ENCODE data around the gene TTLL8. TPM values are rescaled to one million over a fixed set of nuclear protein-coding genes. Genes with fewer than 3 reads are reported as not detected.

TTLL8 gene
- total RNA-seq, 1 experiment from 2014 or later, result not detected

GRCh38 chr22:50010676-50011446, 47.2 kb downstream of the TTLL8 start:
- in situ Hi-C loops (cut with HindIII; ENCODE audit: low pct_unique_long_range_greater_than_20kb, low sequenced_read_pairs) (no loop called here), intact Hi-C loops (cut with micrococcal nuclease; ENCODE audit: unreplicated experiment) (no loop called here)
- DNase-seq (ENCODE audit: low read depth, low spot score), result no peak
- CTCF ChIA-PET, result no interaction called here
- ATAC-seq, result no peak
- BruUV-seq (replicated peaks), result no TSS peak
- POLR2A ChIA-PET, result no interaction called here
- Histone ChIP-seq H3K36me3 (ENCODE audit: control insufficient read depth, insufficient read depth, low read length) (no peaks in the 10 kb centered on the region), H3K4me3 (ENCODE audit: low read depth in 2 of 2, low read length in 2 of 2) (no peak overlapping the region), H3K9me3 (ENCODE audit: control insufficient read depth, insufficient read depth, low read depth, low read length) (no peaks in the 10 kb centered on the region), H3K27ac (ENCODE audit: low read length) (no peak overlapping the region), H3K4me1 (ENCODE audit: control insufficient read depth, insufficient read depth, low read length) (peaks cover 36% of the 10 kb centered on the region), H3K27me3 (ENCODE audit: control insufficient read depth, insufficient read depth, low read length) (no peaks in the 10 kb centered on the region)
- no peak for TF ChIP-seq POLR2AphosphoS5 (IDR thresholded peaks at IDR 0.05; ENCODE audit: low read depth, low read length)
- no peak for TF ChIP-seq CTCF (IDR thresholded peaks at IDR 0.05)
- no peak for TF ChIP-seq REST (IDR thresholded peaks at IDR 0.05; ENCODE audit: insufficient read depth in 1 of 2, low read depth in 2 of 2, low read length in 1 of 2)
- no peak for TF ChIP-seq TCF7L2 (IDR thresholded peaks at IDR 0.05; ENCODE audit: low read depth, low read length)
- no peak for TF ChIP-seq SIN3A (IDR thresholded peaks at IDR 0.05; ENCODE audit: borderline replicate concordance, insufficient read depth, low read depth, low read length)

- Histone ChIP-seq H3K36me3 (ENCODE audit: control insufficient read depth, insufficient read depth, low read length) (no peaks in the 10 kb centered on the region), H3K27ac (ENCODE audit: low read length) (no peak overlapping the region), H3K9me3 (ENCODE audit: control insufficient read depth, insufficient read depth, low read depth, low read length) (no peaks in the 10 kb centered on the region), H3K4me3 (ENCODE audit: low read depth in 2 of 2, low read length in 2 of 2) (no peak overlapping the region), H3K4me1 (ENCODE audit: control insufficient read depth, insufficient read depth, low read length) (peaks cover 37% of the 10 kb centered on the region), H3K27me3 (ENCODE audit: control insufficient read depth, insufficient read depth, low read length) (no peaks in the 10 kb centered on the region)
- no TSS peak for BruUV-seq (replicated peaks)
- ATAC-seq, result no peak
- in situ Hi-C loops (cut with HindIII; ENCODE audit: low pct_unique_long_range_greater_than_20kb, low sequenced_read_pairs) (no loop called here), intact Hi-C loops (cut with micrococcal nuclease; ENCODE audit: unreplicated experiment) (no loop called here)
- no peak for TF ChIP-seq SIN3A (IDR thresholded peaks at IDR 0.05; ENCODE audit: borderline replicate concordance, insufficient read depth, low read depth, low read length)
- TF ChIP-seq POLR2AphosphoS5 (IDR thresholded peaks at IDR 0.05; ENCODE audit: low read depth, low read length), result no peak
- no peak for TF ChIP-seq CTCF (IDR thresholded peaks at IDR 0.05)
- TF ChIP-seq TCF7L2 (IDR thresholded peaks at IDR 0.05; ENCODE audit: low read depth, low read length), result no peak
- no peak for TF ChIP-seq REST (IDR thresholded peaks at IDR 0.05; ENCODE audit: insufficient read depth in 1 of 2, low read depth in 2 of 2, low read length in 1 of 2)
- POLR2A ChIA-PET, result no interaction called here
- CTCF ChIA-PET, result no interaction called here
- DNase-seq (ENCODE audit: low read depth, low spot score), result no peak
Measured at GRCh38 chr22:50009765-50010675, 48.1 kb downstream of the TTLL8 start.

All from Panc1 (cell line).